ENCODE measurements around the gene PIK3CB.
A peak's percentile ranks its signal among the peaks of the same experiment; 100 is the strongest.

The PIK3CB gene

GRCh38 chr3:138834596-138835396 lies at the start of gene PIK3CB:
Gene PIK3CB (minus strand): TSS chr3:138834928. CDS start chr3:138759343, 75,585 bp downstream.
- peak; percentile 82 for TF ChIP-seq POLR2A (IDR thresholded peaks at IDR 0.05; ENCODE audit: low read depth, low read length)
- FAIRE-seq (no peak), DNase-seq (ENCODE audit: insufficient read length, low spot score) (peak; percentile 90)

- DNase-seq (ENCODE audit: insufficient read length, low spot score) = no peak
- TF ChIP-seq POLR2A (IDR thresholded peaks at IDR 0.05; ENCODE audit: low read depth, low read length) = no peak
- FAIRE-seq = no peak
These were observed 46.5 kb upstream of the PIK3CB start for GRCh38 chr3:138881233-138881632.

- DNase-seq (ENCODE audit: insufficient read length, low spot score) (no peak), FAIRE-seq (no peak)
- TF ChIP-seq POLR2A (IDR thresholded peaks at IDR 0.05; ENCODE audit: low read depth, low read length) = no peak
These were observed 45.0 kb upstream of the PIK3CB start for GRCh38 chr3:138879541-138880380.

GRCh38 chr3:138877226-138877625 lies 42.5 kb upstream of the PIK3CB start:
- no peak for TF ChIP-seq POLR2A (IDR thresholded peaks at IDR 0.05; ENCODE audit: low read depth, low read length)
- DNase-seq (ENCODE audit: insufficient read length, low spot score) (no peak), FAIRE-seq (no peak)

- no peak for DNase-seq (ENCODE audit: insufficient read length, low spot score)
- TF ChIP-seq POLR2A (IDR thresholded peaks at IDR 0.05; ENCODE audit: low read depth, low read length) = no peak
- FAIRE-seq = no peak
These were observed 41.3 kb upstream of the PIK3CB start for GRCh38 chr3:138875754-138876664.

- no peak for DNase-seq (ENCODE audit: insufficient read length, low spot score)
- no peak for FAIRE-seq
- no peak for TF ChIP-seq POLR2A (IDR thresholded peaks at IDR 0.05; ENCODE audit: low read depth, low read length)
These were observed 40.5 kb upstream of the PIK3CB start for GRCh38 chr3:138875096-138875753.

- DNase-seq (ENCODE audit: insufficient read length, low spot score) (no peak), FAIRE-seq (no peak)
- no peak for TF ChIP-seq POLR2A (IDR thresholded peaks at IDR 0.05; ENCODE audit: low read depth, low read length)
These were observed 38.9 kb upstream of the PIK3CB start for GRCh38 chr3:138873471-138874278.

- no peak for FAIRE-seq
These were observed 37.9 kb upstream of the PIK3CB start for GRCh38 chr3:138872632-138873031.

GRCh38 chr3:138867996-138868395 lies 33.3 kb upstream of the PIK3CB start:
- FAIRE-seq (no peak), DNase-seq (ENCODE audit: insufficient read length, low spot score) (no peak)
- TF ChIP-seq POLR2A (IDR thresholded peaks at IDR 0.05; ENCODE audit: low read depth, low read length) = no peak

More at GRCh38 chr3:138872632-138873031, 37.9 kb upstream of the PIK3CB start:
- DNase-seq (ENCODE audit: insufficient read length, low spot score) = no peak
- no peak for TF ChIP-seq POLR2A (IDR thresholded peaks at IDR 0.05; ENCODE audit: low read depth, low read length)

GRCh38 chr3:138863776-138864113 lies 29.0 kb upstream of the PIK3CB start:
- TF ChIP-seq POLR2A (IDR thresholded peaks at IDR 0.05; ENCODE audit: low read depth, low read length) = no peak
- DNase-seq (ENCODE audit: insufficient read length, low spot score) (no peak), FAIRE-seq (no peak)

- no peak for TF ChIP-seq POLR2A (IDR thresholded peaks at IDR 0.05; ENCODE audit: low read depth, low read length)
- FAIRE-seq (peak; percentile 83), DNase-seq (ENCODE audit: insufficient read length, low spot score) (peak; percentile 65)
These were observed 28.4 kb upstream of the PIK3CB start for GRCh38 chr3:138862924-138863775.

- DNase-seq (ENCODE audit: insufficient read length, low spot score) (no peak), FAIRE-seq (no peak)
- no peak for TF ChIP-seq POLR2A (IDR thresholded peaks at IDR 0.05; ENCODE audit: low read depth, low read length)
These were observed 27.8 kb upstream of the PIK3CB start for GRCh38 chr3:138862531-138862923.
